GM12891 (cell line): Measurements from ENCODE around the gene ZNF217.

Experiments
- POLR2A ChIP-seq: IDR thresholded peaks from 2 replicates; pipeline ENCODE4 v1.6.1; 2011; ENCODE audit warnings: low read depth, low read length, control low read depth
- POLR2AphosphoS5 ChIP-seq: IDR thresholded peaks from 2 replicates; pipeline ENCODE4 v1.6.1; 2011; ENCODE audit warnings: low read depth, low read length, control low read depth
- TAF1 ChIP-seq: IDR thresholded peaks from 2 replicates; pipeline ENCODE4 v1.6.1; 2011; ENCODE audit warnings: low read depth, low read length, control low read depth

- TF ChIP-seq TAF1 (no peak), POLR2A (no peak), POLR2AphosphoS5 (0 out of 2 replicates have a peak, but pooled peaks have one; percentile 25)
These were observed 13.9 kb downstream of the ZNF217 start for GRCh38 chr20:53579581-53580375.
